H9 (cell line): ENCODE measurements around the gene C1QTNF6. TPM values are rescaled to one million over a fixed set of nuclear protein-coding genes. Genes with fewer than 3 reads are reported as not detected.
A peak's percentile ranks its signal among the peaks of the same experiment; 100 is the strongest.

ENCODE experiments used
- DNase-seq: peaks from one replicate; pipeline ENCODE4 v3.0.0-alpha.2; 2017
- H2AFZ ChIP-seq: one replicate; pipeline ENCODE4 v1.6.1; 2013; ENCODE audit warnings: mild to moderate bottlenecking, low read length, control low read depth, moderate library complexity
- H2AK5ac ChIP-seq: 2 replicates; pipeline ENCODE4 v1.6.1; 2013; ENCODE audit warnings: low read length, control low read depth, mixed read lengths; ENCODE audit not compliant: insufficient read length
- H2BK120ac ChIP-seq: one replicate; pipeline ENCODE4 v1.6.1; 2013; ENCODE audit warnings: low read depth, mild to moderate bottlenecking, low read length, control low read depth, inconsistent platforms; ENCODE audit not compliant: poor library complexity, severe bottlenecking
- H2BK12ac ChIP-seq: 2 replicates; pipeline ENCODE4 v1.6.1; 2013; ENCODE audit warnings: low read length, control low read depth, mixed read lengths, low read depth; ENCODE audit not compliant: insufficient read length
- H2BK15ac ChIP-seq: 2 replicates; pipeline ENCODE4 v1.6.1; 2013; ENCODE audit warnings: low read depth, low read length, control low read depth
- H2BK20ac ChIP-seq: one replicate; pipeline ENCODE4 v1.6.1; 2013; ENCODE audit warnings: low read depth, mild to moderate bottlenecking, low read length, control low read depth, inconsistent platforms; ENCODE audit not compliant: poor library complexity, severe bottlenecking
- H2BK5ac ChIP-seq: 2 replicates; pipeline ENCODE4 v1.6.1; 2013; ENCODE audit warnings: low read length, control low read depth, mixed read lengths; ENCODE audit not compliant: insufficient read length
- H3K14ac ChIP-seq: 2 replicates; pipeline ENCODE4 v1.6.1; 2013; ENCODE audit warnings: low read length, control low read depth; ENCODE audit not compliant: insufficient read depth
- H3K18ac ChIP-seq: 2 replicates; pipeline ENCODE4 v1.6.1; 2013; ENCODE audit warnings: low read depth, mild to moderate bottlenecking, mixed read lengths, low read length, control low read depth; ENCODE audit not compliant: insufficient read length
- H3K23ac ChIP-seq: 2 replicates; pipeline ENCODE4 v1.6.1; 2013; ENCODE audit warnings: low read length, control low read depth, mixed read lengths, low read depth; ENCODE audit not compliant: insufficient read length
- H3K23me2 ChIP-seq: 2 replicates; pipeline ENCODE4 v1.6.1; 2013; ENCODE audit warnings: low read depth, mild to moderate bottlenecking, mixed read lengths, low read length, control low read depth; ENCODE audit not compliant: insufficient read length, poor library complexity, severe bottlenecking
- H3K27ac ChIP-seq: 2 replicates; pipeline ENCODE4 v1.5.1; 2013; ENCODE audit warnings: low read length, control low read depth, mixed read lengths, low read depth; ENCODE audit not compliant: insufficient read length
- H3K27me3 ChIP-seq: 2 replicates; pipeline ENCODE4 v1.6.1; 2013; ENCODE audit warnings: low read length, control low read depth, inconsistent platforms; ENCODE audit not compliant: insufficient read depth
- H3K4ac ChIP-seq: 2 replicates; pipeline ENCODE4 v1.6.1; 2013; ENCODE audit warnings: low read depth, mild to moderate bottlenecking, control low read depth, inconsistent platforms, low read length, moderate library complexity
- H3K4me1 ChIP-seq: 2 replicates; pipeline ENCODE4 v1.6.1; 2013; ENCODE audit warnings: low read length, control low read depth, inconsistent platforms; ENCODE audit not compliant: insufficient read depth
- H3K4me2 ChIP-seq: 2 replicates; pipeline ENCODE4 v1.6.1; 2013; ENCODE audit warnings: low read length, control low read depth, mixed read lengths; ENCODE audit not compliant: insufficient read length, insufficient read depth
- H3K56ac ChIP-seq: 2 replicates; pipeline ENCODE4 v1.6.1; 2013; ENCODE audit warnings: low read depth, mild to moderate bottlenecking, mixed read lengths, low read length, control low read depth; ENCODE audit not compliant: insufficient read length
- H3K79me1 ChIP-seq: 2 replicates; pipeline ENCODE4 v1.6.1; 2013; ENCODE audit warnings: low read depth, mild to moderate bottlenecking, moderate library complexity, low read length, control low read depth, inconsistent platforms; ENCODE audit not compliant: insufficient read depth, poor library complexity, severe bottlenecking
- H3K79me2 ChIP-seq: 2 replicates; pipeline ENCODE4 v1.6.1; 2013; ENCODE audit warnings: low read length, control low read depth, inconsistent platforms; ENCODE audit not compliant: insufficient read depth
- H3K9ac ChIP-seq: 2 replicates; pipeline ENCODE4 v1.6.1; 2013; ENCODE audit warnings: low read length, control low read depth, mixed read lengths; ENCODE audit not compliant: insufficient read length; ENCODE audit errors: extremely low read depth
- H3K9me3 ChIP-seq: one replicate; pipeline ENCODE4 v1.6.1; 2013; ENCODE audit warnings: low read depth, low read length, inconsistent platforms; ENCODE audit not compliant: control insufficient read depth
- H3T11ph ChIP-seq: one replicate; pipeline ENCODE4 v1.6.1; 2013; ENCODE audit warnings: mild to moderate bottlenecking, low read length, control low read depth, inconsistent platforms
- H4K20me1 ChIP-seq: one replicate; pipeline ENCODE4 v1.6.1; 2013; ENCODE audit not compliant: control insufficient read depth, insufficient read length, insufficient read depth
- H4K5ac ChIP-seq: 2 replicates; pipeline ENCODE4 v1.6.1; 2013; ENCODE audit warnings: low read depth, mild to moderate bottlenecking, mixed read lengths, low read length, control low read depth; ENCODE audit not compliant: insufficient read length
- H4K8ac ChIP-seq: replicated peaks from 2 replicates; pipeline ENCODE4 v1.6.1; 2013; ENCODE audit warnings: low read length, control low read depth, mixed read lengths, low read depth; ENCODE audit not compliant: insufficient read length
- H4K91ac ChIP-seq: 2 replicates; pipeline ENCODE4 v1.6.1; 2013; ENCODE audit warnings: low read depth, mild to moderate bottlenecking, moderate library complexity, mixed read lengths, low read length, control low read depth; ENCODE audit not compliant: insufficient read length
- H3K27ac Mint-ChIP-seq, 3 experiments: 2 replicates in 2 of 3; 3 replicates in 1 of 3; pipeline ENCODE4 v1.8.0; 2020 to 2021; ENCODE audit warnings: mixed read lengths in 3 of 3, mild to moderate bottlenecking in 1 of 3, moderate library complexity in 1 of 3
- H3K27me3 Mint-ChIP-seq: 2 replicates; pipeline ENCODE4 v1.8.0; 2021; ENCODE audit warnings: low read depth, mild to moderate bottlenecking, moderate library complexity, mixed read lengths
- H3K36me3 Mint-ChIP-seq, 3 experiments: 2 replicates in 2 of 3; 3 replicates in 1 of 3; pipeline ENCODE4 v1.8.0; 2020 to 2021; ENCODE audit warnings: low read depth in 3 of 3, mixed read lengths in 3 of 3; ENCODE audit not compliant: insufficient read depth in 1 of 3
- H3K4me1 Mint-ChIP-seq, 2 experiments: 2 replicates each; pipeline ENCODE4 v1.8.0; 2020; ENCODE audit warnings: mixed read lengths in 2 of 2
- H3K4me3 Mint-ChIP-seq, 2 experiments: 2 replicates in 1 of 2; 3 replicates in 1 of 2; pipeline ENCODE4 v1.8.0; 2020 to 2021; ENCODE audit warnings: mild to moderate bottlenecking in 2 of 2, mixed read lengths in 2 of 2, moderate library complexity in 1 of 2
- H3K9me3 Mint-ChIP-seq, 2 experiments: 2 replicates in 1 of 2; 3 replicates in 1 of 2; pipeline ENCODE4 v1.8.0; 2020; ENCODE audit warnings: mild to moderate bottlenecking in 2 of 2, mixed read lengths in 2 of 2, moderate library complexity in 1 of 2
- CTCF ChIP-seq: fragments of 200-600 bp; sonication (generic); conservative IDR thresholded peaks from 3 replicates; pipeline ENCODE4 v1.8.0; 2021; ENCODE audit warnings: antibody characterized with exemption, mild to moderate bottlenecking
- WGBS: extraction: QIAGEN DNeasy Blood & Tissue Kit; methylation state at CpG from one replicate; pipeline ENCODE4 v1.1.7; 2013; ENCODE audit warnings: missing lambda C conversion rate, low lambda C conversion rate, mixed read lengths; ENCODE audit not compliant: insufficient read length; ENCODE audit errors: extremely low coverage; 5-methylcytosine and 5-hydroxymethylcytosine counted together
- total RNA-seq: library from RNA; stranded (reverse); gene quantifications from 2 replicates; pipeline ENCODE4 v1.2.1, GENCODE V29; 2021

C1QTNF6 gene
- total RNA-seq, 1 experiment from 2014 or later, result 5.0 TPM

- Histone ChIP-seq H4K91ac (no peak overlapping the region), H4K8ac (no peak overlapping the region), H3K27me3 (no peaks in the 10 kb centered on the region), H3K27ac (no peak overlapping the region), H3K23me2 (peaks cover 5% of the 10 kb centered on the region), H2BK12ac (no peak overlapping the region), H2BK5ac (no peak overlapping the region), H2AFZ (no peak overlapping the region), H3K14ac (no peak overlapping the region; the same call in 1 of the 2 replicates), H3K9me3 (peaks cover 5% of the 10 kb centered on the region), H2BK20ac (no peak overlapping the region), H2BK15ac (no peak overlapping the region), H3K18ac (no peak overlapping the region), H3K9ac (no peak overlapping the region), H3K23ac (no peak overlapping the region), H3K79me2 (no peaks in the 10 kb centered on the region), H3T11ph (no peak overlapping the region), H2AK5ac (no peak overlapping the region), H3K4me2 (no peak overlapping the region), H3K79me1 (no peaks in the 10 kb centered on the region), H2BK120ac (no peak overlapping the region), H4K5ac (no peak overlapping the region), H4K20me1 (no peaks in the 10 kb centered on the region), H3K56ac (no peak overlapping the region), H3K4ac (no peak overlapping the region), H3K4me1 (no peaks in the 10 kb centered on the region; the same call in 1 of the 2 replicates)
- no peak for DNase-seq
- H3K36me3 Mint-ChIP-seq, result peaks cover 11 to 17% (median 11%) of the 10 kb centered on the region in 3 experiments
- H3K9me3 Mint-ChIP-seq, result peaks cover 16 to 19% of the 10 kb centered on the region in 2 experiments
- no peak overlapping the region; a peak in 1 of 5 replicates for H3K4me3 Mint-ChIP-seq
- H3K4me1 Mint-ChIP-seq, result peaks cover 20 to 40% of the 10 kb centered on the region in 2 experiments
- H3K27ac Mint-ChIP-seq, result no peak overlapping the region
- 0 out of 3 replicates have a peak, but pooled peaks have one; percentile 10 for TF ChIP-seq CTCF
- peaks cover 7% of the 10 kb centered on the region for H3K27me3 Mint-ChIP-seq
- no CpG with 5 or more reads among the region's 14 CpGs for WGBS
Measured at GRCh38 chr22:37196539-37197450, 8.7 kb upstream of the C1QTNF6 start.
